Measurements from ENCODE around the gene DPAGT1. TPM values are rescaled to one million over a fixed set of nuclear protein-coding genes. Genes with fewer than 3 reads are reported as not detected.

DPAGT1 gene
- total RNA-seq, 4 donors from 2014 or later = 18.5 to 29.9 (median 26.7) TPM

DNA sequence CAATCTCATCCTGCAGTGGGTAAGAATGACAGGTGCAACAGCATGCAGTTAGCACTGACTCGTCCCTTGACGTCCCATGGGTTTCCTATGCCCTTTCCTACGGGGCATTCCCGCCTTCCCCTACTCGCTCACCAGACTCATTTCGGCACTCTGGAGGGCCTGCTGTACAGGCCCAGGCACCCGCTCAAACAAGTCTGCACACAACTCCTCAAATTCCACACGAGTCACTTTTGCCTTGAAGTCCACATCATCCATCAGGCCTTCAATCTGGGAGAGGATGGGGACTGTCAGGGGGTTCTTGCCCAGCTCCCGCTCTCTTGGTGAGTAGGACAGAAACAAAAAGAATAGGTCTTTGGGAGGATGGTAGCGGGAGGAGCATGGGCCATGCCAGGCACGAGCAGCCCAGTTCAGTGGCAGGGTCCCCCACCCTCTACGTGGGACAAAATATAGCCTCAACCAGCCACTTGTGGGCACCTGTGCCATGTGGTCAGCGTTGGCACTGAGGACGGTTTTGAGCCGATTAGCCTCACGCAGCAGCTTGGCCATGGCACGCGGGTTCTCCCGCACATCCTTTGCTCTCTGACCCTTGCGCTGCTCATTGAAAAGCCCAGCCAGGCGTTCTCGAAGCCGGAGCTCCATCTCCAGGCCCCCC lies 49.4 kb downstream of the DPAGT1 start:
- no peak for TF ChIP-seq POLR2A (IDR thresholded peaks at IDR 0.05)
- TF ChIP-seq, protein P1, sequence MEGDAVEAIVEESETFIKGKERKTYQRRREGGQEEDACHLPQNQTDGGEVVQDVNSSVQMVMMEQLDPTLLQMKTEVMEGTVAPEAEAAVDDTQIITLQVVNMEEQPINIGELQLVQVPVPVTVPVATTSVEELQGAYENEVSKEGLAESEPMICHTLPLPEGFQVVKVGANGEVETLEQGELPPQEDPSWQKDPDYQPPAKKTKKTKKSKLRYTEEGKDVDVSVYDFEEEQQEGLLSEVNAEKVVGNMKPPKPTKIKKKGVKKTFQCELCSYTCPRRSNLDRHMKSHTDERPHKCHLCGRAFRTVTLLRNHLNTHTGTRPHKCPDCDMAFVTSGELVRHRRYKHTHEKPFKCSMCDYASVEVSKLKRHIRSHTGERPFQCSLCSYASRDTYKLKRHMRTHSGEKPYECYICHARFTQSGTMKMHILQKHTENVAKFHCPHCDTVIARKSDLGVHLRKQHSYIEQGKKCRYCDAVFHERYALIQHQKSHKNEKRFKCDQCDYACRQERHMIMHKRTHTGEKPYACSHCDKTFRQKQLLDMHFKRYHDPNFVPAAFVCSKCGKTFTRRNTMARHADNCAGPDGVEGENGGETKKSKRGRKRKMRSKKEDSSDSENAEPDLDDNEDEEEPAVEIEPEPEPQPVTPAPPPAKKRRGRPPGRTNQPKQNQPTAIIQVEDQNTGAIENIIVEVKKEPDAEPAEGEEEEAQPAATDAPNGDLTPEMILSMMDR (IDR thresholded peaks at IDR 0.05) = no peak
- peaks cover 9 to 21% (median 12%) of the 10 kb centered on the region in 3 donors for H3K4me1 ChIP-seq
- intact Hi-C loops (cut with DNase I) = no loop called here
- no peak for DNase-seq
- peaks cover 44 to 82% (median 51%) of the 10 kb centered on the region in 3 donors for H3K36me3 ChIP-seq
- H3K27ac ChIP-seq = no peak overlapping the region
- 70 to 79% methylated on average over 11 to 23 of the region's 23 CpGs for WGBS, 2 donors
- H3K27me3 ChIP-seq = no peaks in the 10 kb centered on the region
- H3K4me3 ChIP-seq = no peak overlapping the region
- no peaks in the 10 kb centered on the region for H3K9me3 ChIP-seq

DNA sequence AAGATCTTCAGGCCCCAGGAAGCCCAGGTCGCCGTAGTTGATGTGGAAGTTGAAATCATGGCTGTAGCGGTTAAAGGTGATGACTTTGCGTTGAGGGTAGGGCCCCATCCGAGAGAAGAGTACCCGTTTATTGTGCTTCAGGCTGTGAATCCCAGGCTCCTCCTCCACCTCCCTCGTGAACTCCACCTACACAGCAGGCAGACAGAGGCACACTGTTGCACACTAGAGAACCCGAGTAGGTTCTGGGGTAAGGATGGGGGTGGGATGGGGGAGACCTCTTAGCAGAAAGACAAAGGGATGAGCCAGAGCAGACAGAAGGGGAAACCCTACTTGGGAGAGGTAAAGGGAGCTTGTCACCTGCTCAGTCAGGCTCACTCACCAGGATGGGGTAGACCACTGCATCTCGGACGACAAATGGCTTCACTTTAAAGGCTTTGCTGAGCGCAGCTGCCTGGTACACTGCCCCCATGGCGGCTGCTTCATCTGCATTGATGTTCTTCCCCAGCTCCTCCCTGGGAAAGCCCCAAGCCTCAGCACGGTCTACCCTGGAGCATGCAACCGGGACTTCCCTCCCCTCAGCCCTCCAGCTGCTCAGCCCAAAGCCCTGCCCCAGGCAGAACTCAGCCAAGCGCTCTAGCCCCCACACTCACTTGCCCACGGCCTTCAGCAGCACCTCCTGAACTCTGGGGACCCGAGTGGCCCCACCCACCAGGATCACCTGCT lies 50.1 kb downstream of the DPAGT1 start:
- H3K9me3 ChIP-seq = no peaks in the 10 kb centered on the region
- DNase-seq = no peak
- 63 to 75% methylated on average over 14 of the region's 17 CpGs for WGBS, 2 donors
- intact Hi-C loops (cut with DNase I) = no loop called here
- peaks cover 9 to 21% (median 12%) of the 10 kb centered on the region in 3 donors for H3K4me1 ChIP-seq
- no peak for TF ChIP-seq POLR2A (IDR thresholded peaks at IDR 0.05)
- H3K27me3 ChIP-seq = no peaks in the 10 kb centered on the region
- H3K36me3 ChIP-seq = peaks cover 50 to 89% (median 56%) of the 10 kb centered on the region in 3 donors
- no peak overlapping the region for H3K4me3 ChIP-seq
- H3K27ac ChIP-seq = no peak overlapping the region

- intact Hi-C loops (cut with DNase I) = no loop called here
- WGBS, 2 donors = 44% methylated on average over 1 of the region's 7 CpGs; no CpG with 5 or more reads in 1 of the 2 donors
- H3K4me1 ChIP-seq = no peaks in the 10 kb centered on the region
- no peak for DNase-seq
- no peak overlapping the region for H3K27ac ChIP-seq
- no peaks in the 10 kb centered on the region for H3K9me3 ChIP-seq
- no peaks in the 10 kb centered on the region for H3K27me3 ChIP-seq
- peaks cover 44 to 98% (median 63%) of the 10 kb centered on the region in 3 donors for H3K36me3 ChIP-seq
- H3K4me3 ChIP-seq = no peak overlapping the region
- TF ChIP-seq POLR2A (IDR thresholded peaks at IDR 0.05) = no peak
- TF ChIP-seq, protein P1 (IDR thresholded peaks at IDR 0.05) = no peak
These were observed 52.6 kb downstream of the DPAGT1 start for GRCh38 chr11:119049081-119049480.

DNA sequence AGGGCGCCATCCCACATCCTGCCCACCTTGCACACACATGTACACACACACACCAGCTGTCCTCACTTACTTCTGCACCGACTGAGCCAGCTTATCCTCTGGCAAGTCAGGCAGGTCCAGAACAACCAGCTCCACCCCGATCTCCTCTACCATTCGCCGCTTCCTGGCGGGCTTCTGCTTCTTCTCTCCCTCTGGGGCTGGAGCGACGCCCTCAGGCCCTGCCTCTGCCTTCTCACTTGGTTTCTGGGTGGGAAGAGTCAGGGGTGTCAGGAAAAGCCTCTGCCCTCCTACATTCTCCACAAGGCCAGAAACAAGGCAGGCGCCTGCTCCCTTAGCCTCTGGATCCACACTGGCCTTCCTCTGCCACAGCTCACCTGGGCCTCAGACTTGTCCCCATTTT lies 53.0 kb downstream of the DPAGT1 start:
- Histone ChIP-seq H3K27me3 (no peaks in the 10 kb centered on the region), H3K4me1 (no peaks in the 10 kb centered on the region), H3K36me3 (peaks cover 43 to 93% (median 59%) of the 10 kb centered on the region in 3 donors), H3K27ac (no peak overlapping the region), H3K4me3 (no peak overlapping the region), H3K9me3 (no peaks in the 10 kb centered on the region)
- intact Hi-C loops (cut with DNase I) = no loop called here
- WGBS, 2 donors = 91 to 95% methylated on average over 9 of the region's 9 CpGs
- no peak for DNase-seq
- no peak for TF ChIP-seq POLR2A (IDR thresholded peaks at IDR 0.05)
- TF ChIP-seq, protein P1 (IDR thresholded peaks at IDR 0.05) = no peak

DNA sequence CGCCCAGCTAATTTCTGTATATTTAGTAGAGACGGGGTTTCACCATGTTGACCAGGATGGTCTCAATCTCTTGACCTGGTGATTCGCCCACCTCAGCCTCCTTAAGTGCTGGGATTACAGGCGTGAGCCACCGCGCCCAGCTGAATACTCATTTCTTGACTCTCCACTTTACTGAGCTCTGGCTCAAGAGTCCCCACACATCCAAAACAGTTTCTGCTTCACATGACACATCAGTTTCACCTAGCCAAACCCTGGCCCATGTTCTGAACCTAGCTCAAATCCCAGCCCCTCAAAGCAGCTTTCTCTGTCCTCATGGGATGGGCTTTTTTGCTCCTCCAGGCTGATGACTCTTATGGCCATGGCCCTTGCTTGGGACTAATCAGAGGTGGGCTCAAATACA lies 54.4 kb downstream of the DPAGT1 start:
- no peaks in the 10 kb centered on the region for H3K4me1 ChIP-seq
- no peaks in the 10 kb centered on the region for H3K9me3 ChIP-seq
- no peak overlapping the region for H3K27ac ChIP-seq
- no peaks in the 10 kb centered on the region for H3K27me3 ChIP-seq
- 68 to 88% methylated on average over 5 to 6 of the region's 6 CpGs for WGBS, 2 donors
- no peak overlapping the region for H3K4me3 ChIP-seq
- no peak for TF ChIP-seq POLR2A (IDR thresholded peaks at IDR 0.05)
- TF ChIP-seq, protein P1 (IDR thresholded peaks at IDR 0.05) = no peak
- no peak for DNase-seq
- peaks cover 30 to 79% (median 45%) of the 10 kb centered on the region in 3 donors for H3K36me3 ChIP-seq
- intact Hi-C loops (cut with DNase I) = no loop called here

Other genes with a start within 250 kb of the DPAGT1 start
- under 1 TPM in 1 of 4 donors, not detected in 3; 0.06 TPM for gene CXCR5, start 218.0 kb downstream of the DPAGT1 start, total RNA-seq
- gene BCL9L, start 175.9 kb downstream of the DPAGT1 start, total RNA-seq = 10 to 100 TPM; 16.4 to 29.6 (median 18.9) TPM
- gene UPK2, start 145.6 kb downstream of the DPAGT1 start, total RNA-seq = under 1 TPM in 1 of 4 donors, not detected in 3; 0.57 TPM
- gene FOXR1, start 130.1 kb downstream of the DPAGT1 start, total RNA-seq = not detected
- gene CENATAC, start 103.7 kb downstream of the DPAGT1 start, total RNA-seq = 10 to 100 TPM in 3 of 4 donors, 1 to 10 TPM in 1; 9.2 to 58.9 (median 29.4) TPM
- 1,000 to 10,000 TPM in 3 of 4 donors, 100 to 1,000 TPM in 1; 729 to 2,261 (median 1,537) TPM for gene RPS25, start 83.5 kb downstream of the DPAGT1 start, total RNA-seq
- 10 to 100 TPM; 26.5 to 44.4 (median 41.2) TPM for gene TRAPPC4, start 83.1 kb downstream of the DPAGT1 start, total RNA-seq
- 10 to 100 TPM in 3 of 4 donors, 1 to 10 TPM in 1; 6.9 to 13.9 (median 11.5) TPM for gene SLC37A4, start 71.0 kb downstream of the DPAGT1 start, total RNA-seq
- 10 to 100 TPM; 44.1 to 93.8 (median 65.4) TPM for gene HYOU1, start 44.6 kb downstream of the DPAGT1 start, total RNA-seq
- 10 to 100 TPM; 15.2 to 28.4 (median 18.2) TPM for gene VPS11, start 34.0 kb downstream of the DPAGT1 start, total RNA-seq
- gene HMBS, start 17.0 kb downstream of the DPAGT1 start, total RNA-seq = 10 to 100 TPM in 3 of 4 donors, 1 to 10 TPM in 1; 9.9 to 22.1 (median 14.2) TPM
- 10 to 100 TPM in 1 of 4 donors, 1 to 10 TPM in 3; 5.1 to 12.8 (median 8.0) TPM for gene C2CD2L, start 5.5 kb upstream of the DPAGT1 start, total RNA-seq
- gene HINFP, start 19.7 kb upstream of the DPAGT1 start, total RNA-seq = 10 to 100 TPM in 3 of 4 donors, 1 to 10 TPM in 1; 7.0 to 33.2 (median 13.9) TPM
- under 1 TPM; 0.15 to 0.94 (median 0.39) TPM for gene ABCG4, start 47.2 kb upstream of the DPAGT1 start, total RNA-seq
- gene NLRX1, start 66.9 kb upstream of the DPAGT1 start, total RNA-seq = 10 to 100 TPM; 31.5 to 83.3 (median 67.5) TPM
- under 1 TPM in 1 of 4 donors, not detected in 3; under 0.01 TPM for gene NHERF4, start 83.6 kb upstream of the DPAGT1 start, total RNA-seq
- 10 to 100 TPM in 3 of 4 donors, 1 to 10 TPM in 1; 9.9 to 14.2 (median 12.4) TPM for gene CBL, start 104.5 kb upstream of the DPAGT1 start, total RNA-seq
- gene MCAM, start 215.3 kb upstream of the DPAGT1 start, total RNA-seq = 100 to 1,000 TPM in 2 of 4 donors, 10 to 100 TPM in 2; 20.8 to 169 (median 80.9) TPM
- 10 to 100 TPM; 10.5 to 17.9 (median 12.2) TPM for gene RNF26, start 232.7 kb upstream of the DPAGT1 start, total RNA-seq
- 10 to 100 TPM in 2 of 4 donors, 1 to 10 TPM in 2; 5.3 to 18.8 (median 10.3) TPM for gene C1QTNF5, start 239.0 kb upstream of the DPAGT1 start, total RNA-seq
- not detected for gene MFRP, start 244.9 kb upstream of the DPAGT1 start, total RNA-seq

Data from esophagus squamous epithelium (tissue), 5 donors.